Stimulated activated CD4-positive, alpha-beta T cell treated with anti-CD3 and anti-CD28 coated beads, Interleukin-12 subunit alpha, Interleukin-12 subunit beta, amount 100 ng/mL, for 24 hours (primary cell): Measurements from ENCODE around the gene IL20RA.
"Not testable (repeated sequence)": the region's sequence is repeated elsewhere in the genome, so short reads cannot be mapped to it uniquely, and the experiment has no call there.

ENCODE experiments used
- DNase-seq, 2 experiments: peaks; one replicate each; pipeline ENCODE4 v3.0.0-alpha.2; 2020; ENCODE audit warnings: low read depth in 2 of 2

IL20RA gene

DNA sequence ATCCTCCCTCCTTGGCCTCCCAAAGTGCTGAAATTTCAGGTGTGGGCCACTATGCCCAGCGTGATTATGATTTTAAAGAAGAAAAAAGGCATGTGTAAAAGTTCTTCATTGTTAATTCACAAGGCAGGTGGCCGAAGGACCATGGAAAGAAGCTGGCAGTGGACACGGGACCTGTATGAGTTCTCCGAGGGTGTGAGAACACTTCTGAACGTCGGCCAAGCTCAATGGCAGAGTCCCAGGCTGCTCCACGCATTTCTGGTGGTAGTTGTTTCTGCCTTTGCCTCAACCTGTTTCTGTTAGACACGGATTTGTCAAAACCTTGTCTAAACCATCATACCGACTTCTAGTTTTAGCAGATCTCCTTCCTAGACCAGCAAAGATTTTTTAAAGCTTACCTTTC is 36.6 kb downstream of the IL20RA start:
- no peak for DNase-seq

DNA sequence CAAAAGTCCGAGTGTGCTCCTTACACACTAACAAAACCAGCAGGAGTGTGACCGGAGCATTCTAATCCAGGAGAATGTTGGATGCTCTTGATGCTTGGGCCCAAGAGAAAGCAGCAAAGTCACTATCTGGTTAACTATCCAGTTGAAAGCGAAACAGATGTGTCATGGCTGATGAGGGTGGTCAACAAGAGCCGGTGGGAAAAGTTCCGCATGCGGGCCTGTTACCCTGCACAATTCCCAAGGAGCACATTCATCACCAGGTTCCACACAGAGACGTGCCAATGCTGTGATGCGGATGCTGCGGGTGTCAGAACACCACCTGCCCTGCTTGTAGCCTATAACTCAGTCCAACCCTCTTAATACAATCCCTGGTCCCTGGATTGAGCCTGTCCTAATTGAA is 38.7 kb downstream of the IL20RA start:
- no peak for DNase-seq

DNA sequence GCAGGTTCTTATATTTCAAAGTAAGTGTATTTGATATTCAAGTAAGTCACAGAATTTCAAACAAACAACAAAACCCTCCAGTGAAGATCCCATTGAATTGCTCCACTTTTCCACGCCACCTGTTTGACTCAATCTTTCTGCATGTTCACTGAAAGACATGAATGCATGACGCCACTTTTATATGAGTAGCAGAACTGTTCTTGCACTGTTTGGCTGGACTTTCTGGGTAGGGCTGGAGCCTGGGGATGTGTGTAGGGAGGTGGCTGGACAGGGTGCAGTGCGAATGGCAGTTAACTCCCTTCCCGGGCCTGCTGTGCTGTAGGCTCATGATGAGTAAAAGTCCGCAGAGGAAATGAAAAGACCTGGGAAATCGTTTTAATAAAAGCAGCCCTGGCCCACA is 39.7 kb downstream of the IL20RA start:
- no peak for DNase-seq

DNA sequence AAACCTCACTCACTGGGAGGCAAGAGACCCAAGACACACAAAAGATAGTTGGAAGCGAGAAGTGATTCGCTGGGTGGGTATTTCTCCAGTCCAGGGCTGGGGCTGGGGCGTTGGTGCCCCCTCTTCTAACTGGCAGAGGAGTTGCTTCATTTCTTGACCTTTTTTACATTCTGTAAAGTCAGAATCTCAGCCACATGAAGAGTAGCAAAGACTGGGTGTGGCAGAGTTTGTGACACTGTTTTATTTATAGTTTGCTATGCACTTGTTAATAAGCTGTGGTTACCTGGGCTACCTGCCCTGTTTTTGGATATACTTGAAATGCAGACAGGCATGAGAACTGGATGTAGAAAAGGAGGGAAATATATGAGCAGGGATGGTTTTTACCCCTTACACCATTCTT is 42.3 kb downstream of the IL20RA start:
- no peak for DNase-seq

DNA sequence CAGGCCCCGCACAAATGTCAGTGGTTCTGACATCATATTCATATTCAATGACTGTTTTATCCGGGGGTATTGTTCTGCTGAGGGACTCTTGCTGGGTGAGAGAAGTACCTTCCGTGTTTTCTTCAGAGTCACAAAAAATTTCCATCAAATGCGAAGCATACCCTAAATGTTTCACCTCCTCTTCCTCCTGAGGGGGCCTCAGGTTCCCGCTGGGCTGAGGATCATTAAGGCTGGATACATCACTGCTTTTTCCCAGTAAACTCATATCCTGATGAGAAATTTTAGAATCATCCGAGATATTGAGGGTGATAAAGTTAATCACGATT is 42.8 kb downstream of the IL20RA start:
- DNase-seq = no peak

DNA sequence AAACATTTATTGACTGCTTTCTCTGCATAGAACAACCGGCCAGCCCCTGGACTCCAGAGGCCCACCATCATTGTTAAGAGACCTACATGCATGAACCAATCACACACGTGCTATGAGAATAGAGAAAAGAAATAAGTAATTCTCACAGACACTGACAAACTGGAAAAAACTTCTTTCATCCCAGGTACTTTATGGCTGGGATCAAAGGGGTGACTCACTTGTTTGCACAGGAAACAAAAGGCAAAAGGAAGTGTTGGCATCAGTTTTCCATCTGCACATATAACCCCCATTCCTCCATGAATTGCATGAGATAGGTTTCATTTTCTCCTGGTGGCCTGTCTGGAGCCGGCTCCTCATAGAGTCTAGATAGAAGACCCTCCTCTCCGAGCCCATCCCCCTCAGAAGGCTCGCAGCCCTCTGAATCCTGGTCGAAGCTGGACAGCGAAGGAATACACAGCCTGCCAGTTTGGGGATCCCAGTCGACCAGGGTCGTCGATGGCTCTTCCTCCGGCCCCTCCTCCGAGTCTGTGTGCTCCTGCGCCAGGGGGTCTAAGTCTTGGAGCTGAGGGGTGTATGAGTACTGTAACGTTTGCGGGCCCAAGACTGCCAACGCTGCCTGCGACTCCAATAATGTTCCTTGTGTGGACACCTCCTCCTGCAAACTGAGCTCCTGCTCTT is 43.3 kb downstream of the IL20RA start:
- DNase-seq = no peak

DNA sequence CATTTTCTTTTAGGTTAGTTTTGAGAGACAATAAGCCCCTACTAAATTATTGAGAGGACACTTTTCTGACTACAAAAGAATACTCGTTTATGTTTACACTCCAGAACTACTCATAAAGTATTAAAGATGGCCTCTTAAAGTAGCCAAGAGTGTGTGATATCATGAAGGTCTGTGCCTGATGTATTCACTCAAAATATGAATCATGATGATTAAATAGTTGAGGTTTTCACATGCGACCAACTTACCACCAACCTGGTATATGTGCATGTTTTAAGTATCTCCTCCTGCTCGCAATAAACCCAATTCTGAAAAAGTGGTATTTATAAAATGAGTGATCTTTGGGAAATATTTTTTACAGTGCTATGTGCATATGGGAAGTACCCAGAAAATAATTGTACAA is 43.9 kb downstream of the IL20RA start:
- no peak for DNase-seq

DNA sequence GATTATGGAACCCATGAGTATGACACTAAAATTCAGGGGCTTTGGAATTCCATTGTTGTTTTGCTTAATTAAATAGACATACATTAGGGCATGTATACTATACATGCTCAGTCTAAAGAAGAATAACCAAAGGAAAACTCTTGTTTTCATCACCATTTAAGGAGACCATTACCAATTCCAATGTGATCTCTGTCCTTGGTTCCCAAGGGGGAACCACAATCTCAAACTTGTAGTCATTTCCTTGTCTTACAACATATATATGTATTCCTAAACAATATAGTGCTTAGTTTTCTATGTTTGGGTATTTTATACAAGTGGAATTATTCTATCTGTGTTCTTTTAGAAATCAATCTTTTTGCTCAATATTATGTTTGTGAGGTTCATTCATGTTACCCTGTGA is 49.2 kb downstream of the IL20RA start:
- DNase-seq = no peak

DNA sequence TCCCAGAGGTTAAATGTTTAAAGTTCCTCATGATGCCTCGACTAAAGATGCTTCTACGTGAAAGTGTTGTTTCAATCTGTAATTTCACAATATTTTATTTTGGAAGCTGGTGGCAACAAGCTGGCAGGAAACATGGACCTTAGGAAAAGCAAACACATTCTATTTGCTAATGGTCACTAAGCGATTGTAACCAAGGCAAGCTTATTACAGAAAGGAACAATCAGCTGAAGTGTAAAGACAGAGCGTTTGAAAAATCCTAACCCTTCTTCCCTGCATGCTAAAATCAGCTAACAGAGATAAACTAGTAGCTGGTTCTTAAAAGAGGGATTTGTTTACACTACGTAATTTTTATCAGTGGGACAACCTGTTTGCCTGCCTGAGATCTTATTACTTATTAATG is 50.0 kb downstream of the IL20RA start:
- DNase-seq = no peak

DNA sequence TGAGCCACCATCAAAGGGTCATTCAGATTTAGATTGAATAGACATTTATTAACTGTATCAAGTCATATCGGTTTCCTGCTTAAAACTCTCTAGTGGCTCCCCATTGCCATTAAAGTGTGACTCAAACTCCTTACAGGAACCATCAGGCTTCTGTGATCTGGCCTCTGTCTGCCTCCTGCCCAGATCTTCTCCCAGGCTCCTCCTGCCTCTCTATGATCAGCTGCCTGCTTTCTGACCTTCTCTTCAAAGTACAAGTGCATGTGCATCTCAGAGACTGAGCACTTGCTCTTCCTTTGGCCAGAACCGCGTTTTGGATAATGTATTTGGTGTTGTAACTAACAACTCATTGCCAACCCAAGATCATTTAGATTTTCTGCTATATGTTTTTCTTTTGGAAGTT is 52.7 kb downstream of the IL20RA start:
- no peak for DNase-seq

DNA sequence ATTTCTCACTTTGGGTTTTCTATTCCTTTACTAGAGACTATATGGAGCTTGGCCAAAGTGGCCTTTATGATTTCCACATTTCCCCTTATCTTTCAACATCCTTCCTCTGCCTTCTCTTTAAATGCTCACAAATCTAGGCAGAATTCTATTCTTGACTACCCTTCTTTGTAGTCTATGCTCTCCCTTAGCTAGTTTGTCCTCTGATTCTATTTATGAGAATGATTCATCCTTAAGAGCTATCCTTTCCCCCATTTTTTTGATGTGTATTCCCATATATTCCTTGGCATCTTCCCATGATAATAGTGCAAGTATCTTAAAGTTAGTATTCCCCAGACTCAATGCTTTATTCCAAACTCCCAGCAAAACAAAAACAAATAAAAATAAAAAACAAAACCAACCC is 53.1 kb downstream of the IL20RA start:
- DNase-seq = no peak

DNA sequence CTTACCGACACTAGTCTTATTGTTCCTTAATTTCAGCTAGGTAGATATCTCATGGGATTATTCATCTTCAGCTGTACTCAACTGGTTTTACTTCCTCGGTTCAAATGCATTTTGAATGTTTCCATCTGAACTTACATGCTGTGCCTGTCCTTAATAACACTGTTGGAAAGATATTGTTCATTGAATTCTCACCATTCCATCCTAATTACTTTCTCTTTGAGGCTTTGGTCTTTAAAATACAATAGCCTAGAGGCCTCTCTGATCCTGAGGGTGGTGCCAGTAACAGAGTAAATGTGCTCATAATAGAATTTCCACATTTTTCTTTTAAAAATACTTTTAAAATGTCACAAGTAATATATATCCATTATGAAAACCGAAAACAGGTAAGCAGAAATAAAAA is 54.0 kb downstream of the IL20RA start:
- no peak for DNase-seq

DNA sequence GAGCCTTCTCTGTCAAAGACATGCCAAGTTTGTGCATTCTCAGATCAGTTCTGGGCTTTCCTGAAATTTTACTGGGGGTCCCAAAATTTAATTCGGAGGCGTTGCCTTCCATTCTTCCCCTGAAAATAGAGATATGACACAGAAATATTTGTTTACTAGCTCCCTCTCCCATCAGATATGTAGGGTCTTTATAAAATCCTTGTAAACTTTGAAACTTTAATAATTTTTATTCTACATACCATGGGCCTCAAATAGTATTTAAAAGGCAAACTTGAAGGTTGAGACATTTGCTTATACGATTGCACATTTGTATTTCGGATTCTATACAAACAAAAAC is 54.6 kb downstream of the IL20RA start:
- no peak for DNase-seq

DNA sequence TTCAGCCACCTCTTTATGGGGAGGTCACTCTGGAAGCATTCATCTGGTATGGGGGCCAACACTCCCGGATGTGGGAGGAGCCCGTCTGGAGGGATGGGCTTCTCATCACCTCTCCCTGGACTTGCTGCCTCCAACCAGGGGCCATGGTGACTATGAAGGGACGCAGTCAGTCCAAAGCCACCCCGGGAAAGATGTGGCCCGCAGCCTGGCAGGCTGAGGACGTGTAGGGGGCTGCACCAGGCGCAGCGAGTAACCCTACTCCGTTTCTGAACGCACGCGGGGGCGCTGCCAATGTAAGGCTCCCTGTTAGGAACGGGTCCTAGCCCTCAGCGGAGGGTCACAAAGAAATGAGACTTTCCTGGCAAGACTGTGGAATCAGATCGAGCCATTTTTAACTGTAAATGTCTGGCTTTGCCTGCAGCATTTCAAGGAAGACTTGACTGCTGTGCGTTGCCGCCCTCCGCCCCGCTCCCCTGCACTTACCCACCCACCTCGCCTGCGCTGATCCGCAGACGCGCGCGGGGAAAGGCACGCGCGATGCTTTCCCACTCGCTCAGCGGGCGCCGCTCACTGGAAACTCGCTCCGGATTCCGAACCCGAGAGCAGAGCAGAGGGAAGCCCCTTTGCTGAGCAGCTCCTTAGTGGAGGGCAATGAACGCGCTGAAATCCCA is 55.1 kb downstream of the IL20RA start:
- no peak for DNase-seq

DNA sequence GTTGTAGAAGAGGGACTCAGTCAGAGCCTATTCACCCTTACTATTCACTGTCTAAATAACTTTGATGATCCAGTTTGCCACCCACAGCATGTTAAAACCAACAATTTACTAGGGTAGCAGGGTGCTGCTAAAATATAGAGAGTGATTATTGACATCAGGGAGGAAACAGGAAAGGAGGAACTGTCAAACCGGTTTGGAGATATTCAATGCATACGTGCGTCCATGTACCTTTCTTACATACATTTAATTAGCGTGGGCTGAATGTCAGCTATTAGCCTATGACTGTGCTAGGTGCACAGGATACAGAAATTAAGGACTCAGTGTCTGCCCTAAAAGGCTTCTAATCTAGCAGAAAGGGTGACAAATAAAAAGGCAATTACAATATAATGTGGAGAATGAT is 57.2 kb downstream of the IL20RA start:
- no peak for DNase-seq

DNA sequence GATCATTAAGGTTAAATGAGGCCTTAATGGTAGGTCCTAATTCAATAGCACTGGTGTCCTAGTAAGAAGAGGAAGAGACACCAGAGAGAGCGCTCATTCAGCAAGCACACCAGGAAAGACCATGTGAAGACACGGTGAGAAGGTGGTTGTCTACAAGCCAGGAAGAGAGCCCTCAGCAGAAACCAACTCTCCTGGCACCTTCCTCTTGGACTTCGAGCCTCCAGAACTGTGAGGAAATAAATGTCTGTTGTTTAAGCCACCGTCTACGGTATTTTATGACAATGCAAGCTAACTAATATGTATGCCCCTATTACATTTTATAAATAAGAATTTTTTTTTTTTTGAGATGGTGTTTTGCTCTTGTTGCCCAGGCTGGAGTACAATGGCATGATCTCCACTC is 59.3 kb downstream of the IL20RA start:
- no peak for DNase-seq

DNA sequence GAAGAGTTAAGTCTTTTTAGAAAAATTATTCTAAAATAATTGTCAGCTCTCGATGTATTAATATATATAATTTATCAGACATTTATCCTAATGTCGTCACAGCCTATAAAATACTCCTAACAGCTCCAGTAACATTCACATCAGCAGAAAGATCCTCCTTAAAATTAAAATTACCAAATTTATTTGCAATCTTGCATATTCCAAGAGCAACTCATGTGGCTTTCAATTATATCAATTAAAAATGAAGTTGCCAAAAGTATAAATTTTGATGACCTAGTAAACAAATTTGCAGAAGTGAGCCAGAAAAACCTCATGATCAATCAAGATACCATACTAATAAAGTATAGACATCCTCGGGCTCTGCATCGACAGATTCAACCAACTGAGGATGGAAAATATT is 60.2 kb downstream of the IL20RA start:
- DNase-seq = no peak

DNA sequence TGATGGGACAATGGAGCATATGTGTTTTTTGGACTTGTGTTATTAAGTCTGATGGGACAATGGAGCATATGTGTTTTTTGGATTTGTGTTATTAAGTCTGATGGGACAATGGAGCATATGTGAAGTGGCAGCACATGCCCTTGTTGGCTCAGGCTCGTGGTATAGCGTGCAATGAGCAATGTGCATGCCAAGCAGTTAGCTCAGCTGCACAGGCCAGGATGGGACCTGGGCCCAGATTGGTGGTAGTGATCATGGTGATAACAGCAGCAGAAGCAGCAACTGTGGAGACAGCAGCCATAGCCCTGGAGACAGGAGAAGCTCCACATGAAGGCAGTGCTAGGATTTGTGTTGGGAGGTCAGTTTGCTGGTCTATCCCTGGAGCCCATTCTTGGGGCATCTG is 61.1 kb downstream of the IL20RA start:
- DNase-seq = no peak

DNA sequence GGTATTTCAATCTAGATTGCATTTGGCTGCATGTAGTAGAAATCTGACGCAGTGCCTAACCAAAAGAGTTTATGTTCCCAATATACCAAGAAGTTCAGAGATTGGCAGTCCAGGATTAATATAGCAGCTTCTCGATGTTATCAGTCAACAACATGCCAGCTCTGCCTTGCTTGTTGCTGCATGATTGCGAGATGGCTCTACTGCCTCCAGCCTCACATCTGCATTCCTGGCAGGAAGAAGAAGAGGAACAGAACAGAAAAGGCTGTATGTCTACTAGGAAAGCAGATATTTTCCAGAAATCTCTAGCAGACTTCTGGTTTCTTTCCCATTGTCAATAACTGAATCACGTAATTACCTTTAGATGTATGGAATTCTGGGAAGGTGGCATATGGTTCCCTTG is 61.8 kb downstream of the IL20RA start:
- no peak for DNase-seq

DNA sequence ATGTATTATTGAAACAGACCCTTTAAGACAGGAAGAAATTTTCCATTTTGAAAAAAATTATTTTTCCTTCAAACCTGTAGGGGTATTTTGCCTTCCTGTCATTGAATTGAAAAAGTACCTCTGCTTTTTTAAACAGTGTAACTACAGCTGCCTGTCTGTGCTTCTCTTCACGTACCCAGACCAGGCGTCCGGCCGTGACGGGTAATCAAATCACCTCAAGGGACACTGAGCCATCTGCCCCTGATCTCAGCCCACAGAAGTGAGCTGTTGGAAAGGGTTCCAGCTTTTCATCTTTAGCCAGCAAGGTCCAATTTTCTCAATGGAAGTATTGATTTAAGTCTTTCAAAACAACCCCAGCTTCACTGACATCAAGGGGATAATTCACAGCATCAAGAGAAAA is 64.7 kb downstream of the IL20RA start:
- DNase-seq = no peak

DNA sequence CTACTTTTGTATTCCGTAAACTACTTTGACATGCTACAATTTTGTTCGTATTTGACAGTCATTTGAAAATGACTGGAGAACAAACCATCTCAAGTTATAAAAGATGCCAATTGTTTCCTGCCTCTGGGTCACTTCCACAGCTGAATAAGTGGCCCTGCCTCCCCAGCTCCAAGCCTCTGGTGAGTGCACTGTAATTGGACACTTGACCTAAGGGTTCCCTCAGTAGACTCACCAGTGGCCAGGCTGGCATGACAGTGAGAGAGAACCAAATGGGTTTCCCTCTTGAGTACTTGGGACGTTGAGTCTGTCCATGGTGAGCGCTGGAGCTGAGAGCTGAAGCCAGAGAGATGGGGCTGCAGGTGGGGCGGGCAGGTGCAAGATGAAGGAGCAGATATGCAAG is 65.6 kb downstream of the IL20RA start:
- DNase-seq = no peak

DNA sequence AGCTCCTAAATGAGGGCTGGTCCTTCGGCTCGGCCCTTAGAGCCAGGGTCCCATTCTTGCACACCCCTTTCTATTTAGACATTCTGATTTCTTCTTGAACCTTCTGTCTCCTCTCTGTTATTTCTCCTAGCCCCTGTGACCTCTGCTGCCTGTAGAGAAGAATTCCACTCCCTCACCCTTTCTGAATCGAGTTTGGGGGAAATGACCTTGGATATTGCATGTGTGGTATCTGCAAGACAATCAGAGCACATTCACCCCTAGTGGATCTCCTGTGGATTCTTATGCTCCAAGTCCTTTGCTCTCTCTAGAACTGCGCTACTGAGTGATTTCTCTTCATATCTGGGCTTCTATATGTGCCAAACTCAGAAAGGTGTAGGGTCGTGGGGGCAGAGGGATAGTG is 67.7 kb downstream of the IL20RA start:
- no peak for DNase-seq

DNA sequence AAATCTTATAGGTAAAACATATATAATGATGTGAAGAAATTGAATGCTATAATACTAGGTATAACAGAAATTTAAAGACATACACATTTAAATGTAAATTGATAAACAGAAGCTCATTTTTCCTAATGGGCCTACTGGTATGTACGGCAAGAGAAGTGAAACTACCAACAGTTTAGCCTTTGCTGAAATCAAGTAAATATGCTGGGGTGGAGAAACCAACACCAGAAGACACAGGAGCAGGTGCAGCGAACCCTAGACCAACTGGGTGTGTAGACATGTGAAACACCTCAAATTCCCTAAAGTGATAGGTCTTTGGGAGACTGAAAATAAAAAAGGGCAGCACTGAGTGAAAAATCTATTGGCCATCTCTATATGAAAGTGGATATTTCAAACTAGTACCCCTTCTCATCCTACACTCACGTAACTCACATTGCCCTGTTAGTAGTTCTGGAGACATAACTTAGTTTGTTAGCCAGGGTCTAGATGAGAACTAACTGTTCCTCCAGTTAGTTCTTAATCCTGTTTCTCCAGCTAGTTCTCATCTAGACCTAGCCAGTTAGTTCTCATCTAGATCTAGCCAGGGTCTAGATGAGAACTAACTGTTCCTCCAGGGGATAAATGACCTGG is 69.6 kb downstream of the IL20RA start:
- no peak for DNase-seq

DNA sequence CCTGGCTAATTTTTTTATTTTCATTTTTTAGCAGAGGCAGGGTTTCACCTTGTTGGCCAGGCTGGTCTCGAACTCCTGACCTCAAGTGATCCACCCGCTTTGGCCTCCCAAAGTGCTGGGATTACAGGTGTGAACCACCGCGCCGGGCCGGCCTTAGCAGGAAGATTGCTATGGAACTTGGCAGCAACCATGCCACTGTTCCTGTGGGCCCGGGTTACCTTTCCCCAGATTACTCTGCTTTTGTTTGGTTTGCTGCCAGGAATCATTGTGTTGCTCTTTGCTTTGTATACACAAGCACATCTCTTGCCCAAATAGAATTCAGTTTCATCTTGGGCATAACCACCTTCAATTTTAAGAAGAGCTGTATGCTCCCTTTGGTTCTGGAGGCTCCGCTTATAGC is 71.0 kb downstream of the IL20RA start:
- not testable (repeated sequence) for DNase-seq
